Activated CD4-positive, alpha-beta T cell treated with anti-CD3 and anti-CD28 coated beads for 4 hours (primary cell): ENCODE results near the gene GRM7.

Experiments used
- DNase-seq, 2 donors: peaks; one replicate each; pipeline ENCODE4 v3.0.0-alpha.2; 2020

GRM7 gene

GRCh38 chr3:7512048-7512447, 651.1 kb downstream of the GRM7 start:
- no peak for DNase-seq

- no peak for DNase-seq
Measured at GRCh38 chr3:7518026-7518425, 657.1 kb downstream of the GRM7 start.

GRCh38 chr3:7518456-7518855, 657.5 kb downstream of the GRM7 start:
- DNase-seq: no peak

GRCh38 chr3:7520059-7520458, 659.1 kb downstream of the GRM7 start:
- no peak for DNase-seq

GRCh38 chr3:7520593-7520992, 659.7 kb downstream of the GRM7 start:
- no peak for DNase-seq

- DNase-seq: no peak
Measured at GRCh38 chr3:7536510-7536909, 675.6 kb downstream of the GRM7 start.

- no peak for DNase-seq
Measured at GRCh38 chr3:7536921-7537320, 676.0 kb downstream of the GRM7 start.

- no peak for DNase-seq
Measured at GRCh38 chr3:7543294-7543880, 682.5 kb downstream of the GRM7 start.

GRCh38 chr3:7545334-7545733, 684.4 kb downstream of the GRM7 start:
- no peak for DNase-seq

- DNase-seq: no peak
Measured at GRCh38 chr3:7546253-7546652, 685.3 kb downstream of the GRM7 start.

- DNase-seq: no peak
Measured at GRCh38 chr3:7547826-7548225, 686.9 kb downstream of the GRM7 start.

- DNase-seq: no peak
Measured at GRCh38 chr3:7562892-7563291, 702.0 kb downstream of the GRM7 start.

GRCh38 chr3:7565574-7565973, 704.7 kb downstream of the GRM7 start:
- no peak for DNase-seq

GRCh38 chr3:7567160-7567559, 706.2 kb downstream of the GRM7 start:
- DNase-seq: no peak

- DNase-seq: no peak
Measured at GRCh38 chr3:7568526-7569184, 707.7 kb downstream of the GRM7 start.

GRCh38 chr3:7573330-7573729, 712.4 kb downstream of the GRM7 start:
- DNase-seq: no peak

GRCh38 chr3:7574435-7574834, 713.5 kb downstream of the GRM7 start:
- no peak for DNase-seq

- DNase-seq: no peak
Measured at GRCh38 chr3:7576071-7576470, 715.2 kb downstream of the GRM7 start.

- DNase-seq: no peak
Measured at GRCh38 chr3:7576506-7576905, 715.6 kb downstream of the GRM7 start.

- no peak for DNase-seq
Measured at GRCh38 chr3:7577513-7577912, 716.6 kb downstream of the GRM7 start.

- no peak for DNase-seq
Measured at GRCh38 chr3:7581831-7582230, 720.9 kb downstream of the GRM7 start.

- DNase-seq: no peak
Measured at GRCh38 chr3:7585052-7585451, 724.1 kb downstream of the GRM7 start.

GRCh38 chr3:7588236-7588635, 727.3 kb downstream of the GRM7 start:
- DNase-seq: no peak

GRCh38 chr3:7589526-7589925, 728.6 kb downstream of the GRM7 start:
- DNase-seq: no peak

- DNase-seq: no peak
Measured at GRCh38 chr3:7602297-7602696, 741.4 kb downstream of the GRM7 start.
